Natural killer cell (primary cell): ENCODE measurements around the gene PKN2. TPM values are rescaled to one million over a fixed set of nuclear protein-coding genes. Genes with fewer than 3 reads are reported as not detected.
"Not testable (repeated sequence)": the region's sequence is repeated elsewhere in the genome, so short reads cannot be mapped to it uniquely, and the experiment has no call there.

Source experiments
- ATAC-seq, 3 donors: fragments of 150-1000 bp in 2 of 3; fragments of 200-7000 bp in 1 of 3; cut with Tn5 transposase; 1 replicate in 1 of 3; 2 replicates in 2 of 3; pipeline ENCODE4 v1.10.0; 2021; ENCODE audit warnings: mild to moderate bottlenecking in 2 of 3, moderate library complexity in 2 of 3
- DNase-seq, 2 donors: peaks; one replicate each; pipeline versions ENCODE4 v3.0.0 to v3.0.0-alpha.2; 2013 to 2021; ENCODE audit warnings: mixed read lengths in 1 of 2
- H3K27ac ChIP-seq: one replicate; pipeline ENCODE4 v1.5.1; 2013; ENCODE audit warnings: mild to moderate bottlenecking, low read length
- H3K27me3 ChIP-seq: one replicate; pipeline ENCODE4 v1.6.1; 2013; ENCODE audit warnings: low read length; ENCODE audit not compliant: control insufficient read depth, insufficient read depth
- H3K36me3 ChIP-seq: one replicate; pipeline ENCODE4 v1.6.1; 2013; ENCODE audit warnings: low read length; ENCODE audit not compliant: control insufficient read depth, insufficient read depth
- H3K4me1 ChIP-seq: one replicate; pipeline ENCODE4 v1.6.1; 2013; ENCODE audit warnings: low read length; ENCODE audit not compliant: control insufficient read depth, insufficient read depth
- H3K4me3 ChIP-seq: one replicate; pipeline ENCODE4 v1.5.1; 2013; ENCODE audit warnings: low read length
- H3K9me3 ChIP-seq: one replicate; pipeline ENCODE4 v1.6.1; 2013; ENCODE audit warnings: low read length; ENCODE audit not compliant: control insufficient read depth, insufficient read depth
- H3K27ac Mint-ChIP-seq, 2 donors: one replicate each; pipeline ENCODE4 v1.8.0; 2022; ENCODE audit warnings: mild to moderate bottlenecking in 2 of 2, mixed read lengths in 2 of 2, moderate library complexity in 1 of 2
- H3K27me3 Mint-ChIP-seq, 2 donors: one replicate each; pipeline ENCODE4 v1.8.0; 2022; ENCODE audit warnings: low read depth in 2 of 2, mixed read lengths in 2 of 2
- H3K36me3 Mint-ChIP-seq: one replicate; pipeline ENCODE4 v1.8.0; 2022; ENCODE audit warnings: mixed read lengths
- H3K4me1 Mint-ChIP-seq, 2 donors: one replicate each; pipeline ENCODE4 v1.8.0; 2022; ENCODE audit warnings: mixed read lengths in 2 of 2
- H3K4me3 Mint-ChIP-seq: one replicate; pipeline ENCODE4 v1.8.0; 2022; ENCODE audit warnings: mild to moderate bottlenecking, moderate library complexity, mixed read lengths
- H3K9me3 Mint-ChIP-seq, 2 donors: one replicate each; pipeline ENCODE4 v1.8.0; 2022; ENCODE audit warnings: mixed read lengths in 2 of 2
- CTCF ChIP-seq: fragments of 200-600 bp; IDR thresholded peaks from one replicate; pipeline ENCODE4 v1.8.0; 2022; ENCODE audit warnings: antibody characterized with exemption
- WGBS: methylation state at CpG from one replicate; pipeline ENCODE4 v1.1.7; 2013; ENCODE audit warnings: missing lambda C conversion rate; ENCODE audit not compliant: insufficient coverage; 5-methylcytosine and 5-hydroxymethylcytosine counted together
- intact Hi-C: fragments of 100-400 bp; cut with micrococcal nuclease; formaldehyde crosslinking; loops from one replicate; pipeline ENCODE4 v1.14.2; 2022
- total RNA-seq, 4 donors: library from RNA; stranded (reverse); fragments of 120-200 nt in 1 of 4; gene quantifications; one replicate each; pipeline versions ENCODE4 v1.2.3 to v1.2.4, GENCODE V29; 2013 to 2022

The PKN2 gene
- total RNA-seq, 3 donors from 2014 or later (not counting 1 experiment from before 2014, with no cell fraction given) = 40.8 to 50.1 (median 47.2) TPM

DNA sequence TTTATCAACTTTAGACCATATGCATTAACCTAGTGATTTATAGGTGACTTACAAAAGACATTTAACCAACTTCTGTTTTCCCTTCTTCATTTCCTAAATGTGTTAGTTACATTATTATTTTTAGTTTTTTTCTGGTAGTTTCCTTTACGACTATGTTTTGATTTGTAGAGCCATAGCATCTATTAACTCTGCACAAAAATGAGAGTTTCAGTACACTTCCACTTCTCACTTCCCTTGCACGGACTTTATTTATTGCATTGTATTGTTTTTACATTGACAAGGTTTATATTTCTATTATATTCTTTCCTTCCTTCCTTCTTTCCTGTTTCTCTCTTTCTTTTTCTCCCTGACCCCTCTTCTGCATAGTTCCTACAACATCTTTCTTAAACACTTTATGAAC lies 14.7 kb downstream of the PKN2 start:
- Histone ChIP-seq H3K4me3 (no peak overlapping the region), H3K9me3 (no peaks in the 10 kb centered on the region), H3K4me1 (no peaks in the 10 kb centered on the region), H3K27me3 (no peaks in the 10 kb centered on the region), H3K36me3 (peaks cover 2% of the 10 kb centered on the region), H3K27ac (no peak overlapping the region)
- H3K9me3 Mint-ChIP-seq = no peaks in the 10 kb centered on the region
- no CpG with 5 or more reads among the region's 2 CpGs for WGBS
- H3K4me3 Mint-ChIP-seq = no peak overlapping the region
- ATAC-seq (no peak), DNase-seq (no peak)
- intact Hi-C loops = no loop called here
- H3K4me1 Mint-ChIP-seq = peaks cover 41 to 47% of the 10 kb centered on the region in 2 donors
- peak overlapping the region in 1 of 2 donors; percentile 54 for H3K27ac Mint-ChIP-seq
- TF ChIP-seq CTCF = no peak
- H3K27me3 Mint-ChIP-seq = no peaks in the 10 kb centered on the region
- H3K36me3 Mint-ChIP-seq = no peaks in the 10 kb centered on the region

GRCh38 chr1:88700425-88701013 lies 16.4 kb downstream of the PKN2 start:
- no peaks in the 10 kb centered on the region for H3K36me3 Mint-ChIP-seq
- TF ChIP-seq CTCF = no peak
- Histone ChIP-seq H3K27ac (no peak overlapping the region), H3K27me3 (no peaks in the 10 kb centered on the region), H3K36me3 (no peaks in the 10 kb centered on the region), H3K4me1 (no peaks in the 10 kb centered on the region), H3K9me3 (no peaks in the 10 kb centered on the region), H3K4me3 (no peak overlapping the region)
- H3K27me3 Mint-ChIP-seq = no peaks in the 10 kb centered on the region
- ATAC-seq = no peak
- H3K9me3 Mint-ChIP-seq = no peaks in the 10 kb centered on the region
- no peak overlapping the region for H3K27ac Mint-ChIP-seq
- H3K4me3 Mint-ChIP-seq = no peak overlapping the region
- peaks cover 43 to 44% of the 10 kb centered on the region in 2 donors for H3K4me1 Mint-ChIP-seq
- 88% methylated on average over 5 of the region's 5 CpGs for WGBS
- intact Hi-C loops = no loop called here
- DNase-seq = no peak

DNA sequence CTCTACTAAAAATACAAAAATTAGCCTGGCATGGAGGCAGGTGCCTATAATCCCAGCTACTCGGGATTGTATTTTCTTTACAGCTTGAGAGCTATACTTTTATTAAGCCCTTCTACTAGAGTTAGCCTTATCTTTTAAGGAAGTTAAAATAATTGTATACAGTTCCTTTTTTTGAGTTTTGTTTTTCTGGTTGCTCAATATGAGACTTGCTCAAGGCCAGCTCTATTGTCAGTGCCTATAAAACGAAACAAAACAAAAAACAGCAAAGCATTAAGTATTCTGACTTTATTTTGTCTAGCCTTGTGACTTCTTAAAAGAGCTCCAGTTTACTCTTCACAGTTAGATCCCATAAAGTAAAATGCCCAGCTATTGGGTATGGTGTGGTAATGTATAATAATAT lies 17.2 kb downstream of the PKN2 start:
- Mint-ChIP-seq H3K27me3 (no peaks in the 10 kb centered on the region), H3K27ac (no peak overlapping the region), H3K4me1 (peaks cover 36 to 37% of the 10 kb centered on the region in 2 donors), H3K9me3 (no peaks in the 10 kb centered on the region), H3K36me3 (no peaks in the 10 kb centered on the region), H3K4me3 (no peak overlapping the region)
- Histone ChIP-seq H3K9me3 (no peaks in the 10 kb centered on the region), H3K4me1 (no peaks in the 10 kb centered on the region), H3K4me3 (no peak overlapping the region), H3K36me3 (no peaks in the 10 kb centered on the region), H3K27ac (peak overlapping the region; percentile 35), H3K27me3 (no peaks in the 10 kb centered on the region)
- intact Hi-C loops = no loop called here
- WGBS = 38% methylated on average over 1 of the region's 2 CpGs
- no peak for TF ChIP-seq CTCF
- DNase-seq = no peak
- peak in 1 of 3 donors; percentile 68 for ATAC-seq

DNA sequence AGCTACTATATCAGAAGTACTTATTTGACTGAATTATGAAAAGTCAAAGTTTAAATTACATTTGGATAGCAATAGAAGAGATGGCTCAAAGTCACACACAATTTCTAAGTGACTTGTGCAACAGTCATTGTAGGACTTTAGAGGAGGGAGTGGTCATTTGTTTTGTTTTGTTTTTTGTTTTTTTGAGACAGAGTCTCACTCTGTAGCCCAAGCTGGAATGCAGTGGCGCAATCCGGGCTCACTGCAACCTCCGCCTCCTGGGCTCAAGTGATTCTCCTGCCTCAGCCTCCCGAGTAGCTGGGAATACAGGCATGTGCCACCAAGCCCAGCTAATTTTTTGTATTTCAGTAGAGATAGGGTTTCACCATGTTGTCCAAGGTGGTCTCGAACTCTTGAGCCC lies 17.7 kb downstream of the PKN2 start:
- H3K4me3 Mint-ChIP-seq, DNase-seq, H3K27ac Mint-ChIP-seq, H3K4me1 ChIP-seq, H3K36me3 ChIP-seq, H3K9me3 Mint-ChIP-seq, H3K9me3 ChIP-seq, H3K27ac ChIP-seq, H3K27me3 Mint-ChIP-seq, H3K4me3 ChIP-seq, H3K27me3 ChIP-seq, intact Hi-C loops, ATAC-seq, H3K36me3 Mint-ChIP-seq: not testable (repeated sequence)
- H3K4me1 Mint-ChIP-seq = peaks cover 31 to 42% of the 10 kb centered on the region in 2 donors
- WGBS = 91% methylated on average over 5 of the region's 5 CpGs
